ENCODE data around the gene CNN2.

CNN2 gene

DNA sequence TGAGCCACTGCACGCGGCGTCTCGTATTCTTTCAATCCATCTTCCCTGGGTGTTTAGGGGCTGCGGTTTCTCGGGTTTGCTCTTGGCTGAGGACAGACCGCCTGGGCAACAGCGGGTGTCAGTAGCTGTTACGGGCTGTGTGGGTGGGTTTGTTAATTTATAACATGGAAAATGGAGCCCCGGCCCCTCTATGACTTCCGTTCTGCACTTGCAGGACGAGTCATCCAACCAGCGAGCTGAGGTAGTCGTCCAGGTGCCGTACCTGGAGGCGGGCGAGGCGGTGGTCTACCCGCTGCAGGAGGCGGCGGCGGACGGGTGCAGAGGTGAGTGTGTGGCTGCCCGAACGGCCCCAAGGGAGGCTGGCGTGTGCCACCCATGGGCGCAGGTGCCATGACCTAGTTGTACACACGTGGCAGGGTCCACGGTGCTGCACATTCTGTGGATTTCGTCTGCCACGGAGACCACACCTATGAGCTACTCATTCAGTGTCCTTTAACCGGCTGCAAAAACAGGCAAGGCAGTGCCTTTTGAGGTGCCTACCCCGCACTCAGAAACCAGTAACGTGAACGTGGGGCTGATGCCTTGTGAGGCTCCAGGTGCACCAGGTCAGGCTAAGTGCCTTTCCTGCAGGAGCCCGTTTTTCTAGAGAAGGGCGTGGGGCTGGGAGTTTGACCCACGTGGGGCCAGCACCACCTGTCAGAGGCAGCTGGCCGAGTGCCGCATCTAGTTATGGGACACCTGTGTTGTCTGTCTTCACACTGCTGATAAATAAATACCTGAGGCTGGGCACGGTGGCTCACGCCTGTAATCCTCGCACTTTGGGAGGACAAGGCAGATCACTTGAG is 57.8 kb downstream of the CNN2 start:
- no peak for DNase-seq

DNA sequence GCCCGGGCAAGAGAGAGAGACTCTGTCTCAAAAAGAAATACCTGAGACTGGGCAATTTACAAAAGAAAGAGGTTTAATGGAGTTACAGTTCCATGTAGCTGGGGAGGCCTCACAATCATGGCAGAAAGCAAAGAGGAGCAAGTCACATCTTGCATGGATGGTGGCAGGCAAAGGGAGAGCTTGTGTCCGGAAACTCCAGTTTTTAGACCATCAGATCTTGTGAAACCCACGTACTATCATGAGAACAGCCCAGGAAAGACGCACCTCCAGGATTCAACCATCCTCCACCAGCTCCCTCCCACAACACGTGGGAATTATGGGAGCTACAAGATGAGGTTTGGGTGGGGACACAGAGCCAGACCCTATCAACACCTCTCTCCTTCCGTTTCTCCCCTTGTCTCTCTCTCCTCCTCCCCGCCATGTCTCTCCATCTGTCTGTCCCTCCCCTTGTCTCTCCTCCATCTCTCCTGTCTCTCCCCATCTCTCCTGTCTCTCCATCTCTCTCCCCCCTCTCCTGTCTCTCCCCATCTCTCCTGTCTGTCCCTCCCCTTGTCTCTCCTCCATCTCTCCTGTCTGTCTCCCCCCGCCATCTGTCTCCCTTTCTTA is 58.7 kb downstream of the CNN2 start:
- DNase-seq = no peak

DNA sequence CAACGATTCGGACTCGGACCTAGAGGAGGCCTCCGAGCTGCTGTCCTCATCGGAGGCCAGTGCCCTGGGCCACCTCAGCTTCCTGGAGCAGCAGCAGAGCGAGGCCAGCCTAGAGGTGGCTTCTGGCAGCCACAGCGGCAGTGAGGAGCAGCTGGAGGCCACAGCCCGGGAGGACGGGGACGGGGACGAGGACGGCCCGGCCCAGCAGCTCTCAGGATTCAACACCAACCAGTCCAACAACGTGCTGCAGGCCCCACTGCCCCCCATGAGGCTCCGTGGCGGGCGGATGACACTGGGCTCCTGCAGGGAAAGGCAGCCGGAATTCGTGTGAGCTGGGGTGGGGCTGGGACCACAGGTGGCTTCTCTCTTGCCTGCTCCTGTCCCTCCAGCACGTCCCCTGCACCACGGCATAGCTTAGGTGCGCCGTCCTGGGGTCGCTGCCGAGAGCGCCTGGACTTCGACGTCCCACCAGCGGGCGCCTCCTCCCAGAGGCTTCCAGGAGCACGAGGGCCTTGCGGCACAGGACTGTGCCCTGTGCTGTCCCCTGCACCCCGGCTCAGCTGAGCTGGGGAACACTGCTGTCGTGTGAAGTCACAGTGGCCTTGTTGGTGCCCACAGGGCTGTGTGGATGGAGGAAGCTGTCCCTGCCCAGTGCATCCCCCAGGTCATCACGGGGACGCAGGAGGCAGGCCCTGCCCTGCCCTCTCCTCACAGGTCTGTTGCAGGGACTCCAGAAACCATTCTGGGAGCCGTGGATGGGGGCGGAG is 59.5 kb downstream of the CNN2 start:
- DNase-seq = no peak

DNA sequence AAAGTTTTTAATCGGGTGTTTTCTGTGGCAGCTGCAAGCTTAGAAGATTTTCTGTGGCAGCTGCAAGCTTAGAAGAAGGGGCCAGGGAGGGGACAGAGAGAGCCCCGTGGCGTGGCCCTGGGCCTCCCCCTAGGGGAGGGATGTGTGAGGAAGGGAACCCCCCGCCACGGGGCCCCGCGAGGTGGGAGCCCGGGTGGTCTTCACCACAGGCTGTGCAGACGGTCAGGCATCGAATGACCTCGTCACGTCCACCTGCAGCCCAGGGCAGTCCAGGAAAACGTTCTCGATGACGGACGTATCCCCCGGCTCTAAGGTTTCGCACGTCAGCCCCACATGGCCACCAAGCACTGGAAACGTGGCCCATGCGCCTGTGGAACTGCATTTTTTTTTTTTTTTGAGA is 60.2 kb downstream of the CNN2 start:
- no peak for DNase-seq

DNA sequence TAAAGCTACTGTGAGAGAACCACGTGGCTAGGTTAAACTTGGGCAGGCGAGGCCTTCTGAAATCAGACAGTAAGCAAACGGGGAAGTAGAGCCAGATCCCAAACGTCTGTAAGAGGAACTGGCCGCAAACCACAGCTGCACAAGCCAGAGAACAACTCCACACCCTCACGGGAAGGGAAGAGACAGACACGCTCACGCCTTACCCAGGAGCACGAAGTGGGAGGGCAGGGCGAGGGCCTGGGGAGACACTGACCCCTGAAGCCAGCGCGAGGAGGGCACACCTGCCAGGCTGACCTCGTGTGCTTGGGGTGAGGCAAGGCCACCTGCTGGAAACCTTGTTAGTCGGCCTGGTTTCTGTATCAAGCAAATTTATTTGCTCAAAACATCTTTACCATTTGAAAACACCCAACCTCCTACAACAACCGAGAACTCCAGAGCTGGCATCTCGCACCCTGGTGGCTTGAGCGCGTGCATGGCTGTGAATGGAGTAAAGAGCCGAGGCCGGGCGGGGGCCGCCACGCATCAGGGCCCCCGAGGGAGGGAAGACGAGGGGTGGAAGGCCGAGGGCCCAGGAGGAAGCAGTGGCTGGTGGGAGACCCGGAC is 61.5 kb downstream of the CNN2 start:
- no peak for DNase-seq

DNA sequence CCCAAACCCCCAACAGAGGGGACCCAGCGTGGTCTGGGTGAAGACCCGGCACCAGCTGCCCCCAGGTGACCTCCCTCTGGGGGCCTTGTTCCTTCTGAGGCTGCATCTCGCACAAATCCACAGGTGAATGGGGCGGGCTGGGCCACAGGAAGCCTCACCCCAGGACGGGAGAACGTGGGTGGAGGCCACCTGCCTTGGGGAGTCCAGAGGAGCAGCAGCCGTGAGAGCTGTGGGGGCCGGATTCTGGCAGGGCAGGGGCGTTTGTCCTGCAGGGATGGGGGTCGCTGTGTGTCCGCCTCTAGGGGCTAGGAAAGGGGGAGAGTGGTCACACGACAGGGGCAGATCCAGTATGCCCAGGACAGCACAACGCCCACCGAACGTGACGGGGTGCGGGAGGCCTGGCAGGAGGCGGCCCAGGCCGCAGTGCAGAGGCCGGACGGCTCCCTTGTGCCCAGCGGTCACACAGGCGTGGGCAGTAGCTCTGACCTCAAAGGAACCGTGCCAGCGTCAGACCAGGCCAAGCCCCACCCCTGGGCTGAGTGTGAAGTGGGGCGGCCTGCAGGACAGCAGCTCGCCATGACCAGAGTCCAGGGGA is 62.1 kb downstream of the CNN2 start:
- DNase-seq = no peak

Measured in islet precursor cell (in vitro differentiated cells).